ENCODE results near the gene PBX1.

DNA sequence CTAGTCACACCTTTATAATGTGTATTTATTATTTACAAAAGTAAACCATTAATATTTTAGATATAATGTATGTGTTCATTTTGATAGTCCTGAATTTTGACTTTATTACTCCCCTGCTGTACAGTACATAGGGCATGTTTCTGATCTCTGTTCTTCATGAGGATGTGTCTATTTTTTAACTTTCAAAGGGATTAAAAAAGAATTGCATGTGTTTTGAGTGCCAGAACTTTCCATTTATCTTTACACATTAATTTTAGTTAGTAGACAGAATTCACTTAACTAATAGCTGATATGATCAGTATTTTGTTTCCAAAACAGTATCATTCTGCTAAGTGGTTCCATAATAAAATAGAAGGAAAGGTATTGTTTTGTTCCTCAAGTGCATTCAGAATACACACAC, 3.1 kb downstream of the PBX1 start:
- TF ChIP-seq, protein P1, sequence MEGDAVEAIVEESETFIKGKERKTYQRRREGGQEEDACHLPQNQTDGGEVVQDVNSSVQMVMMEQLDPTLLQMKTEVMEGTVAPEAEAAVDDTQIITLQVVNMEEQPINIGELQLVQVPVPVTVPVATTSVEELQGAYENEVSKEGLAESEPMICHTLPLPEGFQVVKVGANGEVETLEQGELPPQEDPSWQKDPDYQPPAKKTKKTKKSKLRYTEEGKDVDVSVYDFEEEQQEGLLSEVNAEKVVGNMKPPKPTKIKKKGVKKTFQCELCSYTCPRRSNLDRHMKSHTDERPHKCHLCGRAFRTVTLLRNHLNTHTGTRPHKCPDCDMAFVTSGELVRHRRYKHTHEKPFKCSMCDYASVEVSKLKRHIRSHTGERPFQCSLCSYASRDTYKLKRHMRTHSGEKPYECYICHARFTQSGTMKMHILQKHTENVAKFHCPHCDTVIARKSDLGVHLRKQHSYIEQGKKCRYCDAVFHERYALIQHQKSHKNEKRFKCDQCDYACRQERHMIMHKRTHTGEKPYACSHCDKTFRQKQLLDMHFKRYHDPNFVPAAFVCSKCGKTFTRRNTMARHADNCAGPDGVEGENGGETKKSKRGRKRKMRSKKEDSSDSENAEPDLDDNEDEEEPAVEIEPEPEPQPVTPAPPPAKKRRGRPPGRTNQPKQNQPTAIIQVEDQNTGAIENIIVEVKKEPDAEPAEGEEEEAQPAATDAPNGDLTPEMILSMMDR (conservative IDR thresholded peaks at IDR 0.05; ENCODE audit: low read depth, low read length) = no peak
- TF ChIP-seq POLR2A (IDR thresholded peaks at IDR 0.05; ENCODE audit: low read depth, low read length) (no peak), MXI1 (IDR thresholded peaks at IDR 0.05; ENCODE audit: borderline replicate concordance, low read depth, low read length) (no peak), CEBPB (IDR thresholded peaks at IDR 0.05; ENCODE audit: low read depth, low read length) (no peak), SMC3 (IDR thresholded peaks at IDR 0.05; ENCODE audit: low read depth, low read length) (no peak), RAD21 (IDR thresholded peaks at IDR 0.05; ENCODE audit: low read length) (no peak), RFX5 (IDR thresholded peaks at IDR 0.05; ENCODE audit: low read depth, low read length) (no peak), FOS (IDR thresholded peaks at IDR 0.05; ENCODE audit: low read depth, low read length) (no peak), MAFK (IDR thresholded peaks at IDR 0.05; ENCODE audit: low read depth, low read length) (no peak)
- TF ChIP-seq, protein P2, sequence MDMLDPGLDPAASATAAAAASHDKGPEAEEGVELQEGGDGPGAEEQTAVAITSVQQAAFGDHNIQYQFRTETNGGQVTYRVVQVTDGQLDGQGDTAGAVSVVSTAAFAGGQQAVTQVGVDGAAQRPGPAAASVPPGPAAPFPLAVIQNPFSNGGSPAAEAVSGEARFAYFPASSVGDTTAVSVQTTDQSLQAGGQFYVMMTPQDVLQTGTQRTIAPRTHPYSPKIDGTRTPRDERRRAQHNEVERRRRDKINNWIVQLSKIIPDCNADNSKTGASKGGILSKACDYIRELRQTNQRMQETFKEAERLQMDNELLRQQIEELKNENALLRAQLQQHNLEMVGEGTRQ (IDR thresholded peaks at IDR 0.05; ENCODE audit: low read depth, low read length) = no peak
- TF ChIP-seq, protein P3, sequence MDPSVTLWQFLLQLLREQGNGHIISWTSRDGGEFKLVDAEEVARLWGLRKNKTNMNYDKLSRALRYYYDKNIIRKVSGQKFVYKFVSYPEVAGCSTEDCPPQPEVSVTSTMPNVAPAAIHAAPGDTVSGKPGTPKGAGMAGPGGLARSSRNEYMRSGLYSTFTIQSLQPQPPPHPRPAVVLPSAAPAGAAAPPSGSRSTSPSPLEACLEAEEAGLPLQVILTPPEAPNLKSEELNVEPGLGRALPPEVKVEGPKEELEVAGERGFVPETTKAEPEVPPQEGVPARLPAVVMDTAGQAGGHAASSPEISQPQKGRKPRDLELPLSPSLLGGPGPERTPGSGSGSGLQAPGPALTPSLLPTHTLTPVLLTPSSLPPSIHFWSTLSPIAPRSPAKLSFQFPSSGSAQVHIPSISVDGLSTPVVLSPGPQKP (IDR thresholded peaks at IDR 0.05; ENCODE audit: borderline replicate concordance, low read depth, low read length) = no peak
